GM18868 (cell line): Measurements from ENCODE around the gene PPRC1.
A peak's percentile ranks its signal among the peaks of the same experiment; 100 is the strongest.

Experiments used
- ATAC-seq: cut with Tn5 transposase; IDR thresholded peaks from one replicate; pipeline ENCODE4 v1.9.1; 2021; ENCODE audit warnings: mild to moderate bottlenecking, moderate library complexity; ENCODE audit not compliant: unreplicated experiment

Gene PPRC1

DNA sequence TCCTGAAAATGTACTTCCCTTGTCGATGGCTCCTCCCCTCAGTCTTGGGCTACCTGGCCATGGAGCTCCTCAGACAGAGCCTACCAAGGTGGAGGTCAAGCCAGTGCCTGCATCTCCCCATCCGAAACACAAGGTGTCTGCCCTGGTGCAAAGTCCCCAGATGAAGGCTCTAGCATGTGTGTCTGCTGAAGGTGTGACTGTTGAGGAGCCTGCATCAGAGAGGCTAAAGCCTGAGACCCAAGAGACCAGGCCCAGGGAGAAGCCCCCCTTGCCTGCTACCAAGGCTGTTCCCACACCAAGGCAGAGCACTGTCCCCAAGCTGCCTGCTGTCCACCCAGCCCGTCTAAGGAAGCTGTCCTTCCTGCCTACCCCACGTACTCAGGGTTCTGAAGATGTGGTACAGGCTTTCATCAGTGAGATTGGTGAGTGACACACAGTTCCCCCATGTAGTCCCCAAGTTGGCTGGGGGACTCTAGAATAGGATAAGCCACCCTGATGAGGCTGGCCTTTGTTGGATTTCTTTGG, 8.8 kb downstream of the PPRC1 start:
- ATAC-seq = no peak

DNA sequence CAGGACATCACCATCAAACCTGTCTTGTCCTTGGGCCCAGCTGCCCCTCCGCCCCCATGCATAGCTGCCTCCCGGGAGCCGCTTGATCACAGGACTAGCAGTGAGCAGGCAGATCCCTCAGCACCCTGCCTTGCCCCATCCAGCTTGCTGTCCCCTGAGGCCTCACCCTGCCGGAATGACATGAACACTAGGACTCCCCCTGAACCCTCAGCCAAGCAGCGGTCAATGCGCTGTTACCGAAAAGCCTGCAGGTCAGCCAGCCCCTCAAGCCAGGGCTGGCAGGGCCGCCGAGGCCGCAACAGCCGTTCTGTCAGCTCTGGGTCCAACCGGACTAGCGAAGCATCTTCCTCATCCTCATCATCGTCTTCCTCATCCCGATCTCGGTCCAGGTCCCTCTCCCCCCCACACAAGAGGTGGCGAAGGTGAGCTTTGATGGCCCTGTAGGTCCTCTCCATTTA, 14.2 kb downstream of the PPRC1 start:
- no peak for ATAC-seq

DNA sequence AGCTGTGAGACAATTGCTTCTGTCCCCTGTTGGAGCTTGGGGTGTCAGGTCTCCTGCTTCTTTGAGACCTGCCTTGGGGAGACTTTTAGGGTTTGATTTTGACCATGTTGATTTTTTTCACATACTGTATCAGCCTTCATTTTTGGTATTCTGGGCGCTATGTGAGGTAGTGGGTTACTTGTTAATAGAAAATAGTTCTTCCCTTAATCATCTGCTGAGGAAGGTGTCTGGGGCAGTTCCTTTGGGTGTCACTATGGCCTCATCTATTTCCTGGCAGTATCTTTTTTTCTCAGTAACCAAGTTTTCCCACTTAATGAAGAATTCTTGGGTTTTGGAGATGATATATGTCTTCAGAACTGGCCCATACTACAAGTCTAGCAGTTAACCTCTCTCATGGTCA, 14.7 kb downstream of the PPRC1 start:
- no peak for ATAC-seq

DNA sequence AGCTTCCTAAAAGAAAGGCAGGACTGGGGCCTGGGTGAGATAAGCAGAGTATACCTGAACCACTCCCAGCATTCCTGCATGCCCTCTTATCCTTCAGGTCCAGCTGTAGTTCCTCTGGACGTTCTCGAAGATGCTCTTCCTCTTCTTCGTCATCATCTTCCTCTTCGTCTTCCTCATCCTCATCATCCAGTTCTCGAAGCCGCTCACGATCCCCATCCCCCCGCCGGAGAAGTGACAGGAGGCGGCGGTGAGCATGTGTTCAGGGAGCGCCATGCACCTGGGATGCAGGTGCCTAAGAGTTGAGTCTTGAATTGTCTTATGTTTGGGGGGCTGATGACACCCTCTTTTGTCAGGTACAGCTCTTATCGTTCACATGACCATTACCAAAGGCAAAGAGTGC, 15.4 kb downstream of the PPRC1 start:
- no peak for ATAC-seq

DNA sequence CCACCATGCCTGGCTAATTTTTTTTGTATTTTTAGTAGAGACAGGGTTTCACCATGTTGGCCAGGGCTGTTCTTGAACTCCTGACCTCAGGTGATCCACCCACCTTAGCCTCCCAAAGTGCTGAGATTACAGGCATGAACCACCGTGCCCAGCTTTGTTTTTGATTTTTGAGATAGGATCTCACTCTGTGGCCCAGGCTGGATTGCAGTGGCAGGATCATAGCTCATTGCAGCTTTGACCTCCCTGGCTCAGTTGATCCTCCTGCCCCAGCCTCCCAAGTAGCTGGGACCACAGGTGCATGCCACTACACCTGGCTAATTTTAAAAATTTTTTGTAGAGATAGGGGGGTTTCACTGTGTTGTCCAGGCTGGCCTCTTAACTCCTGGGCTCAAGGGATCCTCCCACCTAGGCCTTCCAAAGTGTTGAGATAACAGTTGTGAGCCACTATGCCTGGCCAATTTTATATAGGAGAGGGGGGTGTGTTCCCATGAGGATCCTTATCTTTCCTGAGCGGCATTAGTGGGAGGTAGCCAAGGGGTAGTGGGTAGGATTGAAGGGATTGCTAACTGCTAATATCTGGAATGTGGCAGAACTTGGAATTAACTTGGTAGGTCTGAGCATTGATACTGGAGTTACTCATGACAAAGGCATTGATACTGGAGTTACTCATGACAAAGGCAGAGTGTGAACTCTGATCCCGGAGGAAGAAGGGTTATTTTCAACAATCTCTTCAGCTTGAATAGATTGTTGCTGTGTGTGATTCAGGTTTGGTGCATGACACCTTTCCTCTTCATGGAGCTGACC, 18.3 kb downstream of the PPRC1 start:
- no peak for ATAC-seq

DNA sequence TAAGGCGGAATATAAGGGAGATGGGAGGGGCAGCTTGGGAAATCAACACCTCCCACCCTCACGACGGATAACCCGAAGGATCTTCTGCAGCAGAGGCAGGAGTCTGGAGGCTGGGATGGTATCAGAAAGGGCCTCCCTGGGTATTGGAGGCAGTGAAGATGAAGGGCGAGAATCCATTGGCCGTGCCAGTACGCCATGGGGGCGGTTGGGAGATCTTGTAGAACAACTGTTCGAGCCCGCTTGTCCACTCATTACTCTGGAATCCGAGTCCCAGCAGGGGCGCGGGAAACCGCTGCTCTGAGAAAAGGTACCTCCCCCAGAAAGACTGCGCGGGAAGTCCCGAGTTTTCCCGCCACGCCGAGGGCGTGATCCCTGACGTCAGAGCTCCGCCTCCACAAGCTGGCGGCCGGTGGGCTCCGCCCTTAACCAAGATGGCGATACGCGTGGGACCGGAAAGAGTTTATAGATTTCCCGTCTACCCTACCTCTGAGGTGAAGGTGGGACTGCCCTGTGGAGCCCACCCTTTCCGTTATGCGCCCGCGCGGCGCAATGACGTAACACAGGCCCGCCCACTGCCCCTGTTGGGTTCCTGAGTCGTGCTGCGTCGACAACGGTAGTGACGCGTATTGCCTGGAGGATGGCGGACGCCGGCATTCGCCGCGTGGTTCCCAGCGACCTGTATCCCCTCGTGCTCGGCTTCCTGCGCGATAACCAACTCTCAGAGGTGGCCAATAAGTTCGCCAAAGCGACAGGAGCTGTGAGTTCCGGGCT, 19.1 kb downstream of the PPRC1 start, which contains the start of gene NOLC1:
Gene NOLC1 (plus strand): TSS at position 616 of the 771 bp plus-strand sequence. CDS start 22 bp downstream, at position 638.
- peak; percentile 92 for ATAC-seq

DNA sequence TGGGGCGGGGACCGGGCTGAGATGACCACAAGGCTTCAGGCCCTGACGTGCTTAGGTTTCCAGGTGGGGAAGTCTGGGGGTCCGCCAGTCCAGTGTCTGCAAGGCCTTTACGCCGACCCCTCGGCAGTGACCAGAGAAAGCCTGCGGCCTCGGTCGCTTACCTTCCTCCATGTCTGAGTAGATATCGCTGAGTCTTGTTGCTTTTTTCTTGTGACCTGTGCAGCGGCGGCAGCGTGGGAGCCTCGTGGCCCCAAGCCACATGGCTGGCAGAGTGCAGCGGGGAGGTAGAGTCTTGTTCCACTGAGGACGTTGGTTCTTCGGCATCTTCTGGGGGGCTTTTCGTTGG, 19.7 kb downstream of the PPRC1 start:
- peak; percentile 6 for ATAC-seq

DNA sequence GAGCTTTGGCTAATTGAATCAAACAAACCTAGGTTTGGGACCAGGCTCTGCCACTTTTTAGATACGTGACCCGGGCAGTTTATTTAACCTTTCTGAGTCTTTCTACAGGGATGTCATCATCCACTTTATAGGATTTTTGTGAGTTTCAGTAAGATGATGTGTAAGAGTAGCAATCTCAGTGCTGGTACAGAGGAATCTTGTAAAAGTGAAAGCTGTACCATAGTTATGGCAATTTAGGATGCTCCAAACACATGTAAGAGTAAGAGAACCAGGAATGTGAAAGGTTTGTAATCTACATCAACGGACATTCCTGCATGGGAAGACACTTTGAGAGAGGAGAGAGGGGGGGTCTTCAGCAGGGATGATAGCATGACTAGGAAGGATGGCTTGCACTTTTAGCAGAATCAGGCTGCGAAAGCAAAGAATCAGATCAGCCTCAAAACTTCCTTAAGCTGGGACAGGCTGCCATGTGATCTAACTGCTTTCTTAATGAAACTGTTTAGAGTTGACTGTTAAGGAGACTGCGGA, 20.3 kb downstream of the PPRC1 start:
- no peak for ATAC-seq

DNA sequence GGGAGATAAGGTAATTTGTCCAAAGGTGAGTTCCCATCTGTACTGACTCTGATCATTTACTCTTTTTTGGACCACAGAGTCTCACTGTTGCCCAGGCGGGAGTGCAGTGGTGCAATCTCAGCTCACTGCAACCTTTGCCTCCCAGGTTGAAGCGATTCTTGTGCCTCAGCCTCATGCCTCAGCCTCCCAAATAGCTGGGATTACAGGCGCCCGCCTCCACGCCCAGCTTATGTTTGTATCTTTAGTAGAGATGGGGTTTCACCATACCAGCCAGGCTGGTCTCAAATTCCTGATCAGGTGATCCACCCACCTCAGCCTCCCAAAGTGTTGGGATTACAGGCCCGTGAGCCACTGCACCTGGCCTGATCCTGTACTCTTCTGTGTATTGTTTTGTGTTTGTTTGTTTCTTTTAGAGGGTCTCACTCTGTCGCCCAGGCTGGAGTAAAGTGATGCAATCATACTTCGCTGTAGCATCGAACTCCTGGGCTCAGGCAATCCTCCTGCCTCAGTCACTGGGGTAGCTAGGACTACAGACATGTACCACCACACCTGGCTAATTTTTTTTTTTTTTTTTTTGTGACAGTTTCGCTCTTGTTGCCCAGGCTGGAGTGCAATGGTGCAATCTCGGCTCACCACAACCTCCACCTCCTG, 21.8 kb downstream of the PPRC1 start:
- no peak for ATAC-seq

DNA sequence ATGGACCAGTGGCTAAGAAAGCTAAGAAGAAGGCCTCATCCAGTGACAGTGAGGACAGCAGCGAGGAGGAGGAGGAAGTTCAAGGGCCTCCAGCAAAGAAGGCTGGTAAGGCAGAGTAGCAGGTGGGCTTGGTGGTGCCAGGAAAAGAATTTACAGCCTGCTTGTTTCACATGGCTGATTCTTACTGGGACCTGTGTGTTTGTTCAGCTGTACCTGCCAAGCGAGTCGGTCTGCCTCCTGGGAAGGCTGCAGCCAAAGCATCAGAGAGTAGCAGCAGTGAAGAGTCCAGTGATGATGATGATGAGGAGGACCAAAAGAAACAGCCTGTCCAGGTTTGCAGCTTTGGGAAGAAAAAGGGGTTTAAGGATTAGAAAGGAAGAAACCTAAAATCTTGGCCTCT, 24.4 kb downstream of the PPRC1 start:
- no peak for ATAC-seq

DNA sequence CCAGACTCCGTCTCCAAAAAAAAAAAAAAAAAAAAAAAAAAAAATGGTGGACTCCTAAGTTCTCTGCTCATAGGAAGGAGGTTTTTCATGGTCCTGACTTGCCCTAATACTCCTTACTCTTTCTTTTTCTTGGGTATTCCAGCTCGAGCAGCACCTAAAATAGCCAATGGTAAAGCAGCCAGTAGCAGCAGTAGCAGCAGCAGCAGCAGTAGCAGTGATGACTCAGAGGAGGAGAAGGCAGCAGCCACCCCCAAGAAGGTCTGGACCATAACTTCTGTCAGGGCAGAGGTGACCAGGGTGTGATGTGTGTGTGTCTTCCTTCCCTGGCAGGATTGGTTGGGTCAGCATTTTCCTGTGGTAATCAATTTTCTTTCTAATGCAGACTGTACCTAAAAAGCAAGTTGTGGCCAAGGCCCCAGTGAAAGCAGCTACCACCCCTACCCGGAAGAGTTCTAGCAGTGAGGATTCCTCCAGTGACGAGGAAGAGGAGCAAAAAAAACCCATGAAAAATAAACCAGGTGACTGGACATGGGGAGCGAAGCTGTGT, 26.3 kb downstream of the PPRC1 start:
- no peak for ATAC-seq

DNA sequence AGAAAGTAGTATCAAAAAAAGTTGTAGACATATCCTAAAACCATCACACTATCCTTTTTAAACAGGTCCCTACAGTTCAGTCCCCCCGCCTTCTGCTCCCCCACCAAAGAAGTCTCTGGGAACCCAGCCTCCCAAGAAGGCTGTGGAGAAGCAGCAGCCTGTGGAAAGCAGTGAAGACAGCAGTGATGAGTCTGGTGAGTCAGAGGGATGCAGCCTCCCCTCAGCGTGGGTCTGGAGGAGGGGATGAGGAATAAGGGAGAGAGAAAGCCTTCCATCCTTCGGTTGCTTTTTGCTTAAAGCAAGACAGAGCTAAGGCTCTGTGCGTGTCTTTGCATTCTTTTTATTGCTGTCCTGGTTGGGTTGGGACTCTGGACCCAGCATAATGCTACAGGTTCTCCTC, 27.0 kb downstream of the PPRC1 start:
- no peak for ATAC-seq

DNA sequence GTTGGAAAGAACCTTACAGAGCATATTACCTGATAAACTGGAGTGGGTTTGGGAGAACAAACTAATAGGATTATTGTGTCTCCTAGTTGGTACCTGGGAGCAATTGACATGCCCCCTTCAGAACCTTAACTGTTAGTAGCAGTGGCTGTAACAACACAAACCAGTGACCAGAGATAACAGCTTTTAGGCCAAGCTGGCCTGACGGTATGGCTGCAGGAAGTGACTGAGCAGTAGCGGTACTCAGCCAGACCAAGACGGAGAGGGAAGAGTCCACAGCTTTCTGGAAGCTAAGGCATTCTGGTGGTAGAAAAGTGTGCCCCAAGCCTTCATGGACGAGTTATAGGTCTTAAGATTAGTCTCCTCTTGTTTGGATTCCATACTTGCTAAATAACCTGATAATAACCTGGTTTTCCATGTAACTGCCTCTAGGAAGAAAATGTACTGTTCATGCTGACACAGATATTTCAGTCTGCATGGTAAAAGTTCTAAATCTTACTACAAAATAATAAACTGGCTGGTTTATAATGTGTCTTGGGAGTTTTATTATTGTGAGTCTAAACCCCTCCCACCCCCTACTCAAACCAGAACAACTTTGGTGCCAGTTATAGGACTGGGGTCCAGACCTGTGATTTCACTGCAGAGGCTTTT, 30.6 kb downstream of the PPRC1 start:
- ATAC-seq = no peak

DNA sequence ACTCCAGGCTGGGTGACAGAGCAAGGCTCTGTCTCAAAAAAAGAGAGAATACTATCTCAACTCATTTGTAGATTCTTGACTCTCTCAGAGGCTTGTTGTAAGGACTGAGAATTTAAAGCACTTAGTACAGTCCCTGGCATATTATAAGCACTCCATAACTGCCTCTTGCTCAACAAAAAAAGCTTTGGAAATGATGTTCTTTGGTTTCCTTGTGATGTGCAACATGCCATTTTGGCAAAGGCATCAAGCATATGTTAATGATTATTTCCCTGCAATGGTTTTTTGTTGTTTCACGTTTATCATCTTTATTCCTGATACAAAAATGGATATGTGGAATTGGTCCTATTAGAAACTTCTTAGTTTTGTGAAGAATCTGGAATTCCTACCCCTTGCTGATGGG, 35.0 kb downstream of the PPRC1 start:
- no peak for ATAC-seq

DNA sequence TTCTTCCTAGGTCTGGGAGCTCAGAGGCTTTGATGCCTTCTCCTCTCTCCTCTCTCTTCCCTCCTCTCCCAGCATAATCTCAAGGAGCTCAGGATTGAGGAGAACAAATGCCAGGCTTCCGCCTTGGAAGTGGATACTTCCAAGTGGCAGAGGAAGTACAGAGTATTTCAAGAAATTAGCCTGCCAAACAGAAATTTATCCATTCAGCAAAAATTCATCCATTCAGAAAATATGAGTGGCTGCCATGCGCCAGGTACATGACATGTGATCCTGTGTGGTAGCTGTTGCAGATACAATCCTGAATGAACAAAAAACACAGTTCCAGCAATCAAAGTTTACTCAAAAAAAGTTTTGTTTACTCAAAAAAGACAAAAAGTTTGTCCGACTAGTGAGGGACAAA, 37.8 kb downstream of the PPRC1 start:
- no peak for ATAC-seq

DNA sequence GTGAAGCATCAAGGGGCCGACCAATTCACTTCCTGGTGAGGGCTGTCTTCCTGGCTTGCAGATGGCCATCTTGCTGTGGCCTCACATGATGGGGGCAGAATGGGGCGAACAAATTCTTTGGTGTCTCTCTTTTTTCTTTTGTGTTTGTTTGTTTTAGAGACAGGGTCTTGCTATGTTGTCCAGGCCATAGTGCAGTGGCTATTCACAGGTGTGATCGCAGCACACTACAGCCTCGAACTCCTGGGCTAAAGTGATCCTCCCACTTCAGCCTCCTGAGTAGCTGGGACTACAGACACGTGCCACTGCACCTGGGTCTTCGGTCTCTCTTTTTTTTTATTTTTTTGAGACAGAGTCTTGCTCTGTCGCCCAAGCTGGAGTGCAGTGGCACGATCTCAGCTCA, 39.4 kb downstream of the PPRC1 start:
- no peak for ATAC-seq

DNA sequence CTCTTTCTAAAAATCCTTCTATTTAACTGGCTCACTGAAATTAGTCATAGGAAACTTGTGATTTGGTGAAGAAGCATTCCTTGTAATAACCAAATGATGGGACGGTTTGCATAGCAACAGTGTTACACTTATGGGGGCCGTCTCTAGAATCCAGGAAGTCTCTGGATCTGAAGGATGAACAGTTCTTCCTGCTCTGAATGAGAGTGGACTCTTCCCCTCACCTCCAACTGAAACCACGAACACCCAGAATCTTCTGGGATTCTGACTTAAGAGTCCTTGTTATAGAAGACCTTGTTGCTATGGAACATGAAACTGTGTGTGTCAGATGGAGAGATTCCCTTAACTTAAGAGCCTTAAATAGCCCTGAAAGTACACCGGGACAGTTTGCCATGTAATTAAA, 42.6 kb downstream of the PPRC1 start:
- no peak for ATAC-seq

DNA sequence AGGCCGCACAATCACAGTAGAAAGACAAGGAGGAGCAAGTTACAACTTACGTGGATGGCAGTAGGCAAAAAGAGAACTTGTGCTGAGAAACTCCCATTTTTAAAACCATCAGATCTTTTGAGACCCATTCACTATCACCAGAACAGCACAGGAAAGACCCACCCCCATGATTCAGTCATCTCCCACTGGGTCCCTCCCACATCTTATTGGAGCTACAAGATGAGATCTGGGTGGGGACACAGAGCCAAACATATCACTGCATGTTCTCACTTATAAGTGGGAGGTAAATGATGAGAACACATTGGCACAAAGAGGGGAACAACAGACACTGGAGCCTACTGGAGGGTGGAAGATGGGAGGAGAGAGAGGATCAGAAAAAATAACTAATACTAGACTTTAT, 51.8 kb downstream of the PPRC1 start:
- ATAC-seq = no peak

DNA sequence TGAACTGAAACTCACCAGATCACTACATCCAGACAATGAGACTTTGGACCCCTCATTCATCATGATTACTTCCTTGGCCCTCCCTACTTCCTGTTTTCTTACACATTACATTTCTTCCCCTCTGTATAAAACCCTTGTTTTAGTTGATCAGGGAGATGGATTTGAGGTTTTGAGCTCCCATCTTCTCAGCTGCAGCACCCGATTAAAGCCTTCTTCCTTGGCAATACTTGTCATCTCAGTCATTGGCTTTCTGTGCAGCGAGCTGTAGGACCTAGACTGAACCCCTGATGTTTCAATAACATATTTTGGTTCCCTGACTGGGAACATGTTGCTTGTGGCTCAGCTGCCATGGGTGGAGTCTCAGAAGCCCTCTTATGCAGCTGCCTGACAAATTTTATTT, 52.4 kb downstream of the PPRC1 start:
- no peak for ATAC-seq

DNA sequence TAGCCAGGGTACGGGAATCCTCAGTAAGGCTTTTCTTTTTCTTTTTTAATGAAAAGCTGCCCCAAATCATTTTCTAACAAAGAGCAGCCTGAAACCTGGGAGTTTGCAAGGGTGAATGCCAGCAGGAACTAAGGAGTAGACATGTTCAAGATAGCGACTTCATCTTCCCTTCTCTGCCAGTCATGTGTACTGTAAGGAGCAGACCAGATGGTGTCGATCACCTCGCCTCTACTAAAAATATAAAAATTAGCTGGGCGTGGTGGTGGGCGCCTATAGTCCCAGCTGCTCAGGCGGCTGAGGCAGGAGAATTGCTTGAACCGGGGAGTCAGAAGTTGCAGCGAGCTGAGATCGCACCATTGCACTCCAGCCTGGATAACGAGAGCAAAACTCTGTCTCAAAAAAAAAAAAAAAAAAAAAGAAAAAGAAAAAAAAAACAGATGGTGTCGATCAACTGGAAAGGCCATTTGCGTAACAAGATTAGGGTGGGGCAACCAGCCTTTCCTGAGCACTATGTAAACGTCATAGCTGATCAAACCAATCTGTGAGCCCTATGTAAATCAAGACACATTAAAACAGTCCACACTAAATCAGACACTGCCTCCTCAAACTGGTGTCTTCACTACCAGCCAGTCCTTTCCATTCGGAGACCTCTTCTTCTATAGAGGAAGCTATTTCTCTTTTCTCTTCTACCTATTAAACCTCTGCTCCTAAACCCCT, 53.1 kb downstream of the PPRC1 start:
- ATAC-seq = no peak
